HK-2 (cell line): Measurements from ENCODE around the gene DNM2.

Experiments
- DNase-seq: peaks from one replicate; pipeline ENCODE4 v3.0.0-alpha.2; 2018; ENCODE audit not compliant: unreplicated experiment

DNM2 gene

GRCh38 chr19:10776900-10777650 is 59.2 kb downstream of the DNM2 start:
- DNase-seq, result no peak

- DNase-seq, result no peak
Observed at GRCh38 chr19:10780368-10780767, 62.5 kb downstream of the DNM2 start.

- DNase-seq, result no peak
Observed at GRCh38 chr19:10782795-10783194, 64.9 kb downstream of the DNM2 start.

GRCh38 chr19:10784257-10784656 is 66.4 kb downstream of the DNM2 start:
- no peak for DNase-seq

GRCh38 chr19:10788146-10788545 is 70.3 kb downstream of the DNM2 start:
- DNase-seq, result no peak

GRCh38 chr19:10789866-10790265 is 72.0 kb downstream of the DNM2 start:
- DNase-seq, result no peak

GRCh38 chr19:10796653-10797052 is 78.8 kb downstream of the DNM2 start:
- DNase-seq, result no peak

- DNase-seq, result no peak
Observed at GRCh38 chr19:10797078-10797477, 79.2 kb downstream of the DNM2 start.

GRCh38 chr19:10797541-10798256 is 79.8 kb downstream of the DNM2 start:
- no peak for DNase-seq

GRCh38 chr19:10800488-10800887 is 82.6 kb downstream of the DNM2 start:
- no peak for DNase-seq

- no peak for DNase-seq
Observed at GRCh38 chr19:10802479-10802878, 84.6 kb downstream of the DNM2 start.

- DNase-seq, result no peak
Observed at GRCh38 chr19:10803252-10803651, 85.4 kb downstream of the DNM2 start.

GRCh38 chr19:10805065-10805757 is 87.3 kb downstream of the DNM2 start:
- DNase-seq, result no peak

GRCh38 chr19:10805758-10806247 is 87.9 kb downstream of the DNM2 start:
- no peak for DNase-seq

GRCh38 chr19:10808937-10809649 is 91.2 kb downstream of the DNM2 start:
- DNase-seq, result peak; percentile 64

GRCh38 chr19:10809651-10810285 is 91.9 kb downstream of the DNM2 start:
- DNase-seq, result no peak

- no peak for DNase-seq
Observed at GRCh38 chr19:10811391-10812111, 93.7 kb downstream of the DNM2 start.

GRCh38 chr19:10812196-10812595 is 94.3 kb downstream of the DNM2 start:
- no peak for DNase-seq

GRCh38 chr19:10812902-10813404 is 95.1 kb downstream of the DNM2 start:
- peak; percentile 77 for DNase-seq

- DNase-seq, result no peak
Observed at GRCh38 chr19:10815007-10815536, 97.2 kb downstream of the DNM2 start.
